Measurements from ENCODE around the gene MYORG.

Gene MYORG

GRCh38 chr9:34376596-34377403 lies at the start of gene MYORG:
Gene MYORG, minus strand, starts transcription at chr9:34376898. Its CDS starts 3,955 bp downstream, at chr9:34372943.
- peak; percentile 98 for DNase-seq

- DNase-seq = no peak
Measured at GRCh38 chr9:34419716-34420504, 43.2 kb upstream of the MYORG start.

- DNase-seq = no peak
Measured at GRCh38 chr9:34417734-34418133, 41.0 kb upstream of the MYORG start.

GRCh38 chr9:34413231-34413852 lies 36.6 kb upstream of the MYORG start:
- DNase-seq = no peak

GRCh38 chr9:34412336-34412735 lies 35.6 kb upstream of the MYORG start:
- DNase-seq = no peak

GRCh38 chr9:34409154-34409553 lies 32.5 kb upstream of the MYORG start:
- DNase-seq = no peak

- DNase-seq = no peak
Measured at GRCh38 chr9:34408173-34408572, 31.5 kb upstream of the MYORG start.

GRCh38 chr9:34406219-34406618 lies 29.5 kb upstream of the MYORG start:
- DNase-seq = no peak

- DNase-seq = no peak
Measured at GRCh38 chr9:34405719-34406118, 29.0 kb upstream of the MYORG start.

GRCh38 chr9:34403554-34404380 lies 27.1 kb upstream of the MYORG start:
- DNase-seq = peak; percentile 38

- no peak for DNase-seq
Measured at GRCh38 chr9:34400686-34401602, 24.2 kb upstream of the MYORG start.

GRCh38 chr9:34400275-34400674 lies 23.6 kb upstream of the MYORG start:
- DNase-seq = no peak

- no peak for DNase-seq
Measured at GRCh38 chr9:34399729-34400128, 23.0 kb upstream of the MYORG start.

GRCh38 chr9:34398875-34399274 lies 22.2 kb upstream of the MYORG start:
- DNase-seq = no peak

- no peak for DNase-seq
Measured at GRCh38 chr9:34396276-34397214, 19.8 kb upstream of the MYORG start.

GRCh38 chr9:34392511-34392910 lies 15.8 kb upstream of the MYORG start:
- no peak for DNase-seq

- DNase-seq = no peak
Measured at GRCh38 chr9:34387239-34387638, 10.5 kb upstream of the MYORG start.

- DNase-seq = no peak
Measured at GRCh38 chr9:34386656-34387055, 10.0 kb upstream of the MYORG start.

GRCh38 chr9:34385561-34386230 lies 9.0 kb upstream of the MYORG start:
- DNase-seq = no peak
